GM18868 (cell line): ENCODE results near the gene CPA2.
"Not testable (repeated sequence)": the region's sequence is repeated elsewhere in the genome, so short reads cannot be mapped to it uniquely, and the experiment has no call there.

Experiments
- ATAC-seq: cut with Tn5 transposase; IDR thresholded peaks from one replicate; pipeline ENCODE4 v1.9.1; 2021; ENCODE audit warnings: mild to moderate bottlenecking, moderate library complexity; ENCODE audit not compliant: unreplicated experiment

The CPA2 gene

DNA sequence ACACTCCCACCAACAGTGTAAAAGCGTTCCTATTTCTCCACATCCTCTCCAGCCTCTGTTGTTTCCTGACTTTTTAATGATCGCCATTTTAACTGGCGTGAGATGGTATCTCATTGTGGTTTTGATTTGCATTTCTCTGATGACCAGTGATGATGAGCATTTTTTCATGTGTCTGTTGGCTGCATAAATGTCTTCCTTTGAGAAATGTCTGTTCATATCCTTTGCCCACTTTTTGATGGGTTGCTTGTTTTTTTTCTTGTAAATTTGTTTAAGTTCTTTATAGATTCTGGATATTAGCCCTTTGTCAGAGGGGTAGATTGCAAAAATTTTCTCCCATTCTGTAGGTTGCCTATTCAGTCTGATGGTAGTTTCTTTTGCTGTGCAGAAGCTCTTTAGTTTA lies 17.0 kb upstream of the CPA2 start:
- ATAC-seq = not testable (repeated sequence)

DNA sequence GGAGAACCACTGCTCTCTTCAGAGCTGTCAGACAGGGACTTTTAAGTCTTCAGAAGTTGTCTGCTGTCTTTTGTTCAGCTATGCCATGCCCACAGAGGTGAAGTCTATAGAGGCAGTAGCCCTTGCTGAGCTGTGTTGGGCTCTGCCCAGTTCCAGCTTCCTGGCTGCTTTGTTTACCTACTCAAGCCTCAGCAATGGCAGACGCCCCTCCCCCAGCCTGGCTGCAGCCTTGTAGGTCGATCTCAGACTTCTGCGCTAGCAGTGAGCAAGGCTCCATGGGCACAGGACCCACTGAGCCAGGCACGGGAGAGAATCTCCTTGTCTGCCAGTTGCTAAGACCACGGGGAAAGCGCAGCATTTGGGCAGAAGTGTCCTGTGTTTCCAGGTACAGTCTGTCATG lies 12.1 kb upstream of the CPA2 start:
- ATAC-seq = no peak

GRCh38 chr7:130256704-130257103 lies 10.0 kb upstream of the CPA2 start:
- no peak for ATAC-seq

DNA sequence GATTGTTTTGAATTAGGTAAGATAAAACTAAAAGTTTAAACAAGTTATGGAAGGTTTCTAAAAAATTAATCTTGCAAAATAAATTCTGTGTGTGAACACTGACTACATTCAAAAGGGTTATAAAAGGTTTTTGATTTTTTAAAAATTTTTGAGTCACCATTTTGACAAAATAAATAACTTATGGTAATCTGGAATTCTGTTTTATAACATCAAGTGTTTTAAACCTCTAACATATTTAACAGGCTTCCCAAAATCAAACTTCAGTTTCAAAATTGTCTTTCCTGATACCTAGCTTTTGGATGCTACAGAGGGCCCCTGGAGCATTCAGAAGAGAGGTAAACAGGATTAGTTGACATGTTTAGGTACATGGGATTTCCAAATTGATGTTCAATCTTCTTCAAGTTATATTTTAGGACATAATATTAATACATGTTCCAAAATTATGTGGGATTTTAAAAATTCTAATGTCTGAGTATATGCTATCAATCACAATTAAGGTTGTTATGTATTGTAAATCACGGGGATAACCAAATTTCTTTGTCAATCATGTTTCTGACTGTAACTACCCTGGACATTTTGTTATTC lies 8.1 kb upstream of the CPA2 start:
- no peak for ATAC-seq

GRCh38 chr7:130262448-130262847 lies 4.2 kb upstream of the CPA2 start:
- no peak for ATAC-seq

DNA sequence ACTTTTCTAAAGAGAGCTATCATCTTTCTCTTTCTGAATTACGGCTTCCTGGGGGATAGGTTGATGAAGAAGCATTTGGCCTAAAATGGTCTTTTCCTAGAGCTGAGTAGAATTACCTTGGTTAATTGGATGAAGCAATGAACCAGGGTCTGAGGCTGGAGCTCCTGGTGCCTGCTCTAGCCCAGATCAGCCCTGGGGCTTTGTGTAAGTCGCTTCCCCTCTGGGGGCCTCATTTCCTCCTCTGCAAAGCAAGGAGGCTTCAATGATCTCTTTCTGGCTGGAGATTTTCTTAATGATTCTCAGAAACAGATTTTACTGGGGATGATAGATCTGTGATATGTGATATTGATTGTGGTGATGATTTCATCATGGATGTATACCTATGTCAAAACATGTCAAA lies 3.5 kb upstream of the CPA2 start:
- ATAC-seq = no peak

- ATAC-seq = no peak
Measured at GRCh38 chr7:130266961-130267321, 278 bp downstream of the CPA2 start.

DNA sequence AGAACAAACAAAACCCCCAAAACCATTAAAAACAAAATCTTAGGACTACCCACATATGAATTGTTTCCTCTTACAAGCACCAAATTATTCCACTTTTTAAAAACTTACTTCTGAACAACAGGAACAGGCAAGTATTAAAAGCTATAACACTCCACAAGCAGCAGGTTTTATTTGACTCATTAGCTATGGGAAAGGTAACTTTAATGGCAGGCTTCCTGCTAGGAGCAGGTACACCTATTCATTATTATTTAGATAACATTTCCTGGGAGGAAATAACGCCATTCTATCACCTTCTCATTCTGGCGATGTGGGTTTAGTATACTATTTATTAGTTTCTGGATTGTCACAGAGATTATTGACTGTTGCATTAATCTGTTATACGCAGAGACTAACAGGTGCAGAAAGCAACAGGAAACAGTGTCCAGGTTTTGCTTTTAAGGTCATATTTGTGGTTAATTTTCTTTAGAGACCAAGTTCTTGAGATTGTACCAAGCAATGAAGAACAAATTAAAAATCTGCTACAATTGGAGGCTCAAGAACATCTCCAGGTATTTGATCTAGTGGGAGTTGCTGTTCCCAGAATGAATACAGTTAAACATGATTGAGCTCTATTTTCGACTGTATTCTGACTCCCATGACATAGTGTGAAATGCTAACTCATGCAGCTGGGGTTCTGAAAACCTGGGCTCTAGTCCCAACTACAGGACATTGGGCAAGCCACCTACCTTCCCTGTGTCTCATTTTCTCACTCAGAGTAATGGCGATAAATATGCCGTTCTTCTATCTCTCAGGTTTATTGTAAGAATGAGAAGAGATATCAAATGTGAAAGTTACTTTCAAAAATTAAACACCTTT lies 2.0 kb downstream of the CPA2 start:
- ATAC-seq = no peak

GRCh38 chr7:130269318-130269694 lies 2.6 kb downstream of the CPA2 start:
- no peak for ATAC-seq

DNA sequence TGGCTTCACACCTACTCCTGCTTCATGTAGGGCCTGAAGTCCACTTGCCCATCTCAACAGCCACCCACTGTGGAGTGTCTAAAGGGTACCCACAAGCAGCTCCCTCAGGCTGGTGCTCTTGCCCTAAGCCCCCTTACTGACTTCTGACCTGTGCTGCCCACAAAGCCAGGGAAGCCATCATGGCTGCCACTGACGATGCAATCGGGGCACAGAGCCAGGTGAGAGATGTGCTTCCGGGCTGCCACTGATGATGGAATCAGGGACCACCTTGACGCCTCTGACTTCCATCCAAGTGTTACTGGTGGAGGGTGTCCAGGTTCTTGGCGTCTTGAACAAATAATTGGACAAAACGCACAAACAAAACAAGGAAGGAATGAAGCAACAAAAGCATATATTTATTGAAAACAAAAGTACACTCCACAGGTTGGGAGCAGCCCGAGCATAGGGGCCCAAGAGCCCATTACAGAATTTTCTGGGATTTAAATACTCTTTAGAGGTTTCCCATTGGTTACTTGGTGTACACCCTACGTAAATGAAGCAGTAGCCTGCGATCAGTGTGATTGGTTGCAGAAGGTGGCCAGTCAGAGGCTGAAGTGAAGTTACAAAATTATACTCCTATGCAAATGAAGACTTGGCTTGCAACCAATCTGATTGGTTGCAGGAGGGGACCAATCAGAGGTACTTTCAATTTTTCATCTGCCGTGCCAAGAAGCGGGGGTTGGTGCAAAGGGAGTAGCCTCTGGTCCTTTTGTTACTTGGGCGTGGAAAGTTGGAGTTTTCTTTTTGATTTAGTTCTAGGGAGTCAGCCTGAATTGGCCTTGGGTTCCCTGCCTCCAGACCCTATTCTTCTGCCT lies 4.5 kb downstream of the CPA2 start:
- ATAC-seq = no peak

DNA sequence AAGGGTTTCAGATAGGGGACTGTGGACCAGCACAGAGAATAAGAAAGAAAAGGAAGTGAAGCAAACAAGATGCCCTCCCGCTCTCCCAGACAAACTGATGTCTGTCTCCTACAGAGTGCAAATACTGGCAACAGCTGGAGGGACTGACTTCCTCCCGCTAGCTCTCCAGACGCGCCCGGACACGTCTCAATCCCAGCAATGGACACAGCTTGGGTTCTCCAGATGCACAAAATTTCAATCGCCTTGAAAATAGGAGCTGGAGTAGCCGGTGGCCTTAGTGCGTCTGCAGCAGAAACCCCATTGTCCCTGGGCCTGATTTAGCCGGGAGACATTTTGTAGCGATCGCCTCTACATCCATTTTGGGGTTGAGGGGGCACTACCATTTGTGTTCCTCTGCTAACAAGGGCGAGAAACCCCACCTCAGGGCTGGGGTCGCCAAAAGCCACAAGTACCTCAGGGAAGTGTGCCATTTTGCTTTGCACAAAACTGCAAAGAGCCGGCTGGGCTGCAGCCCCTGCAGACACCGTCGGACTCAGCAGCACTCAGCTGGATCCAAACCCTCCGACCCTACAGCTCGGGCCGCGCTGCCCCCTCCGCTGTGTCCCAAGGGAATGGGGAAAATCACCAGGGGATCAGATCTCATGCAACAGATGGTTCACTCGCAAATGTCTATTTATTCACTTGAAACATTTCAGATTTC lies 5.9 kb downstream of the CPA2 start:
- no peak for ATAC-seq

DNA sequence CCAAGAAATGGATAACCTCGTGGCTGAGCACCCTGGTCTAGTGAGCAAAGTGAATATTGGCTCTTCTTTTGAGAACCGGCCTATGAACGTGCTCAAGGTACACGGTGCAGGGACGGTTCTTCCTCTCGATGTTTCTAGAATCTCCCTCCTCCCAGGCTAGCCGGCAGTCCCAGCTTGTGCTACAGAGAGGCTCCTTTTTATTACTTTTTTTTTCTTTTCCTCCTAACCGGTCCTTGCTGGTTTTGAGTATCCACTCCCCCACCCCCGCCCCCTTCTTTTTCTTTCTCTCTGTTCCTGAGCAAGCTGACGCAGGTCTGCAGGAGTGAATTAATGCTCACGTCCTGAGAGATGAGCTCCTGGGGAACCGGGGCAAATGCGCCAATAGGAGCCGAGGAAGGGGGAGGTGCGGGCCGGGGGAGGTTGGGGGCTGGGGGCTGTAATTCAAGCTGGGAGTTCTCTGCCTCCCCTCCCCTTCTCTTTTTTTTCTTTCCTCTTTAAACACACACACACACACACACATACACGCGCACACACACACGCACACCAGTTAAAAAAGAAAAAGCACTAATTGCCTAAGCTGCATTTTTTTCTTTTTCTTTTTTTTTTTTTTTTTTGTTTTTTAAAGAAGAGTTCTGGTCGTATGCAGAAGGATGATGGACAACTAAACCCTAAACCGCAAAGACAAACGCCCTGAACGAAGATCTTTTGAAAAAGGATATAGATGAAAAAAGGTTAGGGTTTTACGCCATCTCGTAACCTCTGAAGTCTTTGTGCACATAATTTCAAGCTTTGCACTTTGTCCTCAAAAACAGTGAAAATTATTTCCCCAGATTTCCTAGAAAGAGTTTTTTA lies 6.6 kb downstream of the CPA2 start:
- ATAC-seq = no peak

- ATAC-seq = no peak
Measured at GRCh38 chr7:130273933-130274255, 7.2 kb downstream of the CPA2 start.

GRCh38 chr7:130274296-130274695 lies 7.6 kb downstream of the CPA2 start:
- no peak for ATAC-seq

DNA sequence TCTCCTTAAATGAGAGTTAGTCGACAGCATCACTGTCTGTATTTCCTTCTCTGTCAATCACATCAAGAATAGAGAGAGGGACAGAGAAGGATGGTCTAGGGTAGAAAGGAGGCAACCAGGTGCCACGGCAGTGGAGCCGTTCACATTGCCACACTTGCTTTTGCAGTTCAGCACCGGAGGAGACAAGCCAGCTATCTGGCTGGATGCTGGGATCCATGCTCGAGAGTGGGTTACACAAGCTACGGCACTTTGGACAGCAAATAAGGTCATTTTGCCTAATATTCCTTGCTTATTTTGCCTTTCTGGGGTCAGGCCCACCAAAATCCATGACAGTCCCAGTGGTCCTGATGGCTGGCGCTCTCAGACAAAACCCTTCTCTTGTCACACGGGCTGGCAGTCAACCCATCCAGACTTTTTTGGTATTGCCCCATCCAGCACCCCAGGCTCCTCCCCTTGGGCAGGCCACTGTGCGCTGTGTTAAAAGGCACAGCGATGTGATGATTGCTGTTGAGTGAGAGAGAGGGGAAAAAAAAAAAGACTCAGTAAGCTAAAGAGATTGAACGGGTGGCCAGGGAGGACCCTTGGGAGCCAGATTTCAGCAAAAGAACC lies 8.4 kb downstream of the CPA2 start:
- ATAC-seq = no peak

DNA sequence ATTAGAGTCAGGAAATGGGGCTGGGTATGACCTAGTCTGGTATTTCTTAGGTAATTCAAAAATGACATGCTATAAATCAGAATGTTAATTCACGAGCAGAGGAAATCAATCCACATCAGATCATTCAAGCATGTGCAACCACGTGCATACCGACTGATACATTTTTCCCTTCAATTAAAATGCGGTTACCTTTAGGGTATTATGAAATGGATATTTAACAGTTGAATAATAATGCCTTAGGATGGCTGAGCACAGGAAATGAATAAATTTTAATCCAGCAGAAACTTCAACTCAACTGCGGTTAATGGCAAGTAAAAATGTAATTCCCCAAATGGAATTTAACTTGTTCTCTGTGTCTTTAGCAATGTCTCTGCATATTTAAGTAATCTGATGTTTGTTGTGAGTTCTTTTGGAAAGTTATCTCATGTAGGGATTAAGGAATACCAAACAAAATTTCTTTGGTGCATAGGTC lies 9.2 kb downstream of the CPA2 start:
- no peak for ATAC-seq

GRCh38 chr7:130276796-130277762 lies 10.4 kb downstream of the CPA2 start:
- ATAC-seq = no peak

DNA sequence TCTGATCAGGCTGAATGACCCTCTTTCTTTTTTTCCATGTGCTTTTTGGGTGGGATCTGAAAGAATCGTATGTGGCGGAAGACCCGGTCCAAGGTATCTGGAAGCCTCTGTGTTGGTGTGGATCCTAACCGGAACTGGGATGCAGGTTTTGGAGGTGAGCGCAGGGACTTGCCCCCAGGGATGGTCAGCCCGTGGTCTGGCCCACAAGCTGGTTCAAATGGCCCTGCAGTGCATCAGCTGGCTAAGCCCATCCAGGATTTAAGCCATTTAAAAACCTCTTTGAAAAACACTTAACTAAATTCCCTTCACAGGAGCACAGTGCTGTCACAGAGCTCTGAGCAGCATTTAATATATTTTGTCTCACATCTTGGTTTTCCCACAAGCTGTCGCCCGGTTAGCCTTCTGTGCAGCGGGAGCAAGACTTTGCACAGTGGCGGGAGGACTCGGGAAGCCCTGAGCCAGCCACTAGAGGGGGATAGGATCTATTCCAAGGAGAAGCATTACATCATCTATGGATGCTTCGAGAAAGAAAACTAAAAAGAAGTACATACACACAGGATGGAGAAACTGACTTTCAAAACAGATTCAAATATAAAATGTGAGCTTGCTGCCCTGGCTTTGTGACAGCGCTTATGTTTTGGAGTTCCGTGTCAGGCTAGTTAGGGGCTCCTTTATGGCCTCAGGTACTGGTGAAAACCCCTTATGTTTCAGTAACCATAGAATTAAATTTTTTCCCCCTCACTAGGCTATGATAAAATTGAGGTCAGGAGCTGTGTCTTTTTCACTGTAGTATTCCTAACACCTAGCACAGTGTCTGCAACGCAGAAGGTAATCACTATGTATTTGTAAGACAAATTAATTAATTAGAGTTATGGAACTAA lies 11.3 kb downstream of the CPA2 start:
- ATAC-seq = no peak
